Raji (cell line): ENCODE results near the gene KRTAP4-3.
"Not testable (repeated sequence)": the region's sequence is repeated elsewhere in the genome, so short reads cannot be mapped to it uniquely, and the experiment has no call there.

Experiments used
- POLR2A ChIP-seq: IDR thresholded peaks from 2 replicates; pipeline ENCODE4 v1.6.1; 2011; ENCODE audit warnings: low read depth, low read length, control low read depth; ENCODE audit not compliant: insufficient read depth

KRTAP4-3 gene

GRCh38 chr17:41168121-41168520 lies at the start of gene KRTAP4-3:
KRTAP4-3 (minus strand) TSS chr17:41168221; CDS start chr17:41168172, 49 bp downstream.
- TF ChIP-seq POLR2A = no peak

- TF ChIP-seq POLR2A = no peak
Observed at GRCh38 chr17:41215681-41216080, 47.7 kb upstream of the KRTAP4-3 start.

- no peak for TF ChIP-seq POLR2A
Observed at GRCh38 chr17:41212524-41213169, 44.6 kb upstream of the KRTAP4-3 start.

GRCh38 chr17:41211845-41212466 lies 43.9 kb upstream of the KRTAP4-3 start:
- no peak for TF ChIP-seq POLR2A

- no peak for TF ChIP-seq POLR2A
Observed at GRCh38 chr17:41199421-41200078, 31.5 kb upstream of the KRTAP4-3 start.

GRCh38 chr17:41196068-41196467 lies 28.0 kb upstream of the KRTAP4-3 start:
- no peak for TF ChIP-seq POLR2A

GRCh38 chr17:41190328-41190727 lies 22.3 kb upstream of the KRTAP4-3 start:
- TF ChIP-seq POLR2A = no peak

- TF ChIP-seq POLR2A = not testable (repeated sequence)
Observed at GRCh38 chr17:41189837-41190318, 21.9 kb upstream of the KRTAP4-3 start, which contains the start of gene KRTAP9-1. KRTAP9-1 (plus strand) TSS chr17:41189887; CDS start chr17:41189887, 0 bp downstream.

GRCh38 chr17:41186872-41187271 lies 18.9 kb upstream of the KRTAP4-3 start:
- no peak for TF ChIP-seq POLR2A

GRCh38 chr17:41185001-41185400 lies 17.0 kb upstream of the KRTAP4-3 start:
- TF ChIP-seq POLR2A = no peak

GRCh38 chr17:41184480-41184961 lies 16.5 kb upstream of the KRTAP4-3 start, which contains the start of gene KRTAP4-1:
KRTAP4-1 (minus strand) TSS chr17:41184911; CDS start chr17:41184854, 57 bp downstream.
- no peak for TF ChIP-seq POLR2A

GRCh38 chr17:41178843-41179616 lies 11.0 kb upstream of the KRTAP4-3 start:
- TF ChIP-seq POLR2A = no peak

- no peak for TF ChIP-seq POLR2A
Observed at GRCh38 chr17:41178341-41178740, 10.3 kb upstream of the KRTAP4-3 start.

GRCh38 chr17:41177727-41178271 lies 9.8 kb upstream of the KRTAP4-3 start, which contains the start of gene KRTAP4-2:
KRTAP4-2 (minus strand) TSS chr17:41178221; CDS start chr17:41178164, 57 bp downstream.
- no peak for TF ChIP-seq POLR2A
